Upper lobe of left lung (tissue), 6 donors: ENCODE measurements around the gene GON7. TPM values are rescaled to one million over a fixed set of nuclear protein-coding genes. Genes with fewer than 3 reads are reported as not detected.
"Not testable (repeated sequence)": the region's sequence is repeated elsewhere in the genome, so short reads cannot be mapped to it uniquely, and the experiment has no call there.

ENCODE experiments used
- ATAC-seq, 2 donors: fragments of 200-7000 bp; cut with Tn5 transposase; one replicate each; pipeline ENCODE4 v1.9.1; 2022; ENCODE audit warnings: mild to moderate bottlenecking in 2 of 2, moderate library complexity in 2 of 2; ENCODE audit not compliant: low FRiP score in 2 of 2
- DNase-seq, 2 donors: peaks; one replicate each; pipeline ENCODE4 v3.0.0-alpha.2; 2019 to 2020
- H3K27ac ChIP-seq, 4 donors: fragments of 200-600 bp; sonication (generic); one replicate each; pipeline ENCODE4 v1.5.1; 2016 to 2019
- H3K27me3 ChIP-seq, 4 donors: fragments of 200-600 bp; sonication (generic); one replicate each; pipeline ENCODE4 v1.5.1; 2017 to 2019
- H3K36me3 ChIP-seq, 4 donors: fragments of 200-600 bp; sonication (generic); one replicate each; pipeline ENCODE4 v1.5.1; 2016 to 2019
- H3K4me1 ChIP-seq, 4 donors: fragments of 200-600 bp; sonication (generic); one replicate each; pipeline ENCODE4 v1.5.1; 2018 to 2019
- H3K4me3 ChIP-seq, 4 donors: fragments of 200-600 bp; sonication (generic); one replicate each; pipeline ENCODE4 v1.5.1; 2017 to 2019; ENCODE audit warnings: mild to moderate bottlenecking in 2 of 4, moderate library complexity in 1 of 4
- H3K9me3 ChIP-seq, 4 donors: fragments of 200-600 bp; sonication (generic); one replicate each; pipeline ENCODE4 v1.5.1; 2018 to 2019
- EP300 ChIP-seq, 4 donors: sonication (generic); formaldehyde crosslinking; IDR thresholded peaks; one replicate each; pipeline ENCODE4 v1.5.1; 2017; ENCODE audit warnings: antibody characterized with exemption in 4 of 4, control low read depth in 2 of 4
- POLR2A ChIP-seq, 4 donors: fragments of 450-650 bp; IDR thresholded peaks; one replicate each; pipeline ENCODE4 v1.5.1; 2016 to 2017; ENCODE audit warnings: antibody characterized with exemption in 4 of 4, mild to moderate bottlenecking in 2 of 4
- POLR2AphosphoS5 ChIP-seq, 2 donors: sonication (generic); formaldehyde crosslinking; IDR thresholded peaks; one replicate each; pipeline ENCODE4 v1.5.1; 2017; ENCODE audit warnings: antibody characterized with exemption in 2 of 2
- WGBS, 2 donors: methylation state at CpG; one replicate each; pipeline ENCODE4 v1.1.5; 2017 to 2018; 5-methylcytosine and 5-hydroxymethylcytosine counted together
- total RNA-seq, 6 donors: library from RNA; depleted of rRNA in 4 of 6; stranded (reverse); fragments of >200 nt in 4 of 6; gene quantifications; one replicate each; pipeline versions ENCODE4 v1.1.0 to v1.2.1, GENCODE V29; 2016 to 2021
- TF ChIP-seq, protein P1 (sequence below), 6 experiments: fragments of 450-650 bp in 4 of 6; fragments of 200-600 bp in 2 of 6; sonication (generic) in 2 of 6; IDR thresholded peaks; one replicate each; pipeline ENCODE4 v1.5.1; 2016 to 2019; ENCODE audit warnings: antibody characterized with exemption in 6 of 6
- donor health status: DM: no; HTN: no; CAD: no; lungs with moderate emphysema.
- donor health status: DM: no; HTN: yes; CAD: no; lungs with severe emphysema.

The GON7 gene
- total RNA-seq, 6 donors from 2014 or later, result 7.5 to 31.1 (median 14.7) TPM

DNA sequence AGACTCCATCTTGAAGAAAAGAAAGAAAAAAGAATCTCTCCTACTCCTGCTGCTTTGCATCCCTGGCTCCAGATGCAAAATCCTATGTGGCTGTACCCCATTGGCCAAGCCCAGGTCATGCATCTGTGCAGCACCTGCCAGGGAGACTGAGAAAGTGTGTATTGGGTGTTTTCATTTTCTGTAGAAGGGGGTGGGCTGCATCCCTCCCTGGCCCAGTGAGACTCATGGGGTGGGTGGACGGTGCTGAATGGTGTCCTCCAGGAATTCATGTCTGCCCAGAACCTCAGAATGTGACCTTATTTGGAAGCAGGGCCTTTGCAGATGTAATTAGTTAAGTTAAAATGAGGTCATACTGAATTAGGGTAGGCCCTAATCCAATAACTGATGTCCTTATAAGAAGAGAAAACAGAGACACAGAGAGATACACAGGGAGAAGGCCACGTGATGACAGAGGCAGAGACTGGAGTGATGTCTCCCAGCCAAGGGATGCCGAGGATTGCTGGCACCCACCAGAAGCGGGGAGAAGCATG lies 45.4 kb downstream of the GON7 start:
- no peaks in the 10 kb centered on the region for H3K4me1 ChIP-seq
- ATAC-seq, result no peak
- no peak for DNase-seq
- TF ChIP-seq EP300 (IDR thresholded peaks at IDR 0.05) (no peak), POLR2AphosphoS5 (IDR thresholded peaks at IDR 0.05) (no peak), POLR2A (IDR thresholded peaks at IDR 0.05) (no peak)
- TF ChIP-seq, protein P1, sequence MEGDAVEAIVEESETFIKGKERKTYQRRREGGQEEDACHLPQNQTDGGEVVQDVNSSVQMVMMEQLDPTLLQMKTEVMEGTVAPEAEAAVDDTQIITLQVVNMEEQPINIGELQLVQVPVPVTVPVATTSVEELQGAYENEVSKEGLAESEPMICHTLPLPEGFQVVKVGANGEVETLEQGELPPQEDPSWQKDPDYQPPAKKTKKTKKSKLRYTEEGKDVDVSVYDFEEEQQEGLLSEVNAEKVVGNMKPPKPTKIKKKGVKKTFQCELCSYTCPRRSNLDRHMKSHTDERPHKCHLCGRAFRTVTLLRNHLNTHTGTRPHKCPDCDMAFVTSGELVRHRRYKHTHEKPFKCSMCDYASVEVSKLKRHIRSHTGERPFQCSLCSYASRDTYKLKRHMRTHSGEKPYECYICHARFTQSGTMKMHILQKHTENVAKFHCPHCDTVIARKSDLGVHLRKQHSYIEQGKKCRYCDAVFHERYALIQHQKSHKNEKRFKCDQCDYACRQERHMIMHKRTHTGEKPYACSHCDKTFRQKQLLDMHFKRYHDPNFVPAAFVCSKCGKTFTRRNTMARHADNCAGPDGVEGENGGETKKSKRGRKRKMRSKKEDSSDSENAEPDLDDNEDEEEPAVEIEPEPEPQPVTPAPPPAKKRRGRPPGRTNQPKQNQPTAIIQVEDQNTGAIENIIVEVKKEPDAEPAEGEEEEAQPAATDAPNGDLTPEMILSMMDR (IDR thresholded peaks at IDR 0.05), result no peak
- WGBS, 2 donors, result 75 to 91% methylated on average over 4 of the region's 4 CpGs
- H3K36me3 ChIP-seq, result no peaks in the 10 kb centered on the region
- no peak overlapping the region for H3K4me3 ChIP-seq
- no peaks in the 10 kb centered on the region for H3K27me3 ChIP-seq
- no peak overlapping the region for H3K27ac ChIP-seq
- H3K9me3 ChIP-seq, result no peaks in the 10 kb centered on the region

DNA sequence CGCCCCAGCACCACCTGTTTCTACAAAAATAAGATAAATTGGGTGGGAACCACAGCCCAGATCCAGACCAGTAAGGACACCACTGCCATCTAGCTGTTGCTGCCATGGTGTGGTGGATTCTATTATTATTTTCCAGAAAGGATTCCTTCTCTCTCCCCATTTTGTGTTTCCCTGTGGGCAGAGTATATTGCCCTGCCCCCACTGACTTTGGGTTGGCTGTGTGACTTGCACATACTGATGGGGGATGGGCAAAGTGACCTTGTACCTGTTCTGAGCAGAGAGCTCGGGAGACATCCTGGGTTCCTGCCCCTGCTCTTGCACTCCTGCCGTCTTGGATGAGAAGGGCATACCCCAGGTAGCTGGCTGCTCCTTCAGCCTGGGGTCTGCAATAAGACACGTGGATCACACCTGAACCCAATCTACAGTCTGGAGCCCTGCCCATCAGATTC lies 46.5 kb downstream of the GON7 start:
- H3K4me1 ChIP-seq, result no peaks in the 10 kb centered on the region
- H3K27me3 ChIP-seq, result no peaks in the 10 kb centered on the region
- ATAC-seq, result no peak
- H3K9me3 ChIP-seq, result no peaks in the 10 kb centered on the region
- WGBS, 2 donors, result 13 to 29% methylated on average over 2 to 4 of the region's 4 CpGs
- H3K36me3 ChIP-seq, result no peaks in the 10 kb centered on the region
- H3K4me3 ChIP-seq, result no peak overlapping the region
- no peak overlapping the region for H3K27ac ChIP-seq
- TF ChIP-seq POLR2AphosphoS5 (IDR thresholded peaks at IDR 0.05) (no peak), POLR2A (IDR thresholded peaks at IDR 0.05) (no peak), EP300 (IDR thresholded peaks at IDR 0.05) (no peak)
- TF ChIP-seq, protein P1 (IDR thresholded peaks at IDR 0.05), result no peak
- DNase-seq, result no peak

DNA sequence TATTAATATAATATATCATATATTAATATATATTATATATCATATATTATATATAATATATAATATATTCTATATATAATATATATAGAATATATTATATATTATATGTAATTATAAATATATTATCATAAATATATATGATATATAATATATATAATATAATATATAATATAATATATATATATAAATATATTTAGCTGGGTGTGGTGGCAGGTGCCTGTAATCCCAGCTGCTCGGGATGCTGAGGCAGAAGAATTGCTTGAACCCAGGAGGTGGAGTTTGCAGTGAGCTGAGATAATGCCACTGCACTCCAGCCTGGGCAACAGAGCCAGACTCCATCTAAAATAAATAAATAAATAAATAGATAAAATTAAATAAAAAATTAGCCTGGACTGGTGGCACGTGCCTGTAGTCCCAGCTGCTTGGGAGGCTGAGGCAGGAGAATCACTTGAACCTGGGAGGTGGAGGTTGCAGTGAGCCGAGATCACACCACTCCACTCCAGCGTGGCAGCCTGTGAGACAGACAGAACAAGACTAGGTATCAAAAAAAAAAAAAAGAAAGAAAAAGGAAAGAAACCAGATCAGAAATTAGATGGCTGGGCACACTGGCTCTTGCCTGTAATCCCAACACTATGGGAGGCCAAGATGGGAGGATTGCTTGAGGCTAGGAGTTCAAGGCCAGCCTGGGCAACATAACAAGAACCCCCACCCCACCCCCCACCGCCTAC lies 47.1 kb downstream of the GON7 start:
- not testable (repeated sequence) for H3K4me1 ChIP-seq, DNase-seq, ATAC-seq, H3K27me3 ChIP-seq, H3K27ac ChIP-seq, H3K36me3 ChIP-seq, H3K9me3 ChIP-seq, H3K4me3 ChIP-seq
- 68 to 70% methylated on average over 5 of the region's 5 CpGs for WGBS, 2 donors

DNA sequence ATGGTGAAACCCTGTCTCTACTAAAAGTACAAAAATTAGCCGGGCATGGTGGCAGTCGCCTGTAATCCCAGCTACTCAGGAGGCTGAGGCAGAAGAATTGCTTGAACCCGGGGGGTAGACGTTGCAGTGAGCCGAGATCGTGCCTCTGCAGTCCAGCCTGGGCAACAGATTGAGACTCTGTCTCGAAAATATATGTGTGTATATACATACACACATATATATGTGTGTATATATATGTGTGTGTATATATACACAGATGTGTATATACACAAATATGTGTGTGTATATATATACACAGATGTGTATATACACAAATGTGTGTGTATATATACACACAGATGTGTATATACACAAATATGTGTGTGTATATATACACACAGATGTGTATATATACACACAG lies 48.5 kb downstream of the GON7 start:
- not testable (repeated sequence) for H3K27ac ChIP-seq, ATAC-seq, H3K4me3 ChIP-seq, H3K36me3 ChIP-seq, H3K4me1 ChIP-seq, H3K9me3 ChIP-seq, DNase-seq, H3K27me3 ChIP-seq
- WGBS, 2 donors, result 89 to 94% methylated on average over 7 of the region's 7 CpGs

DNA sequence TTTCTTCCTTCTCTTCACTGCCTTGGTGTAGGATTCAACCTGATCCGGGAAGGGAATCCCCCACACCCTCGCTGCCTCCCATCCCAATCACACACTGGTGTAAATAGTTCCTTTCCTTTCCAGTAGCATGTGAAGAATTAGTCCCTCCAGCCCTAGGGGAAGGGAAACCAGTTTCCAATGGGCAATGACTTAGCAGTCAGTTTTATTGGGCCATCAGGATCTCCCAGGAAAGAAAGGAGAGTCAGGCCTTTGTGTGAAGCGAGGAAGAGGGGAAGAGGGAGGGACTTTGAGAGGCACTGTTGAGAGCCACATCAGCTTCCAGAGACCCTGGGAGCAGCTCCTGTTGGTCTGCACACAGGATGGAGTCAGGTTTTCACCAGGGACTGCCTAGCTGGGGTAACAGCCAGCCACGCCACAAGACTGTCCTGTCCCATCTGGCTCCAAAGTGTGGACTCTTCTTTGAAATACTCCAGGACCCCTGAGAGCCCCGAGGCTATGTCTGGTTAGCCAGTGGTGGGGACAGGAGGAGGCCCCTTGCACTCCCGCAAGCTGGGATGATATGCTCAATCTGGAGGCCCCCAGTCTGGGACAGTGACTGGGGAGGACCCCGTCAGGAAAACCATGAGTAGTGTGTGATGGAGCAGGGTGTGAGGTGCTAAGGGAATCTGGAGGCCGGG lies 50.0 kb downstream of the GON7 start:
- ATAC-seq (peak; percentile 19 to 37), DNase-seq (no peak)
- no peak overlapping the region for H3K27ac ChIP-seq
- H3K9me3 ChIP-seq, result no peaks in the 10 kb centered on the region
- no peak overlapping the region for H3K4me3 ChIP-seq
- TF ChIP-seq POLR2A (IDR thresholded peaks at IDR 0.05), result no peak
- TF ChIP-seq EP300 (IDR thresholded peaks at IDR 0.05), result no peak
- TF ChIP-seq, protein P1 (IDR thresholded peaks at IDR 0.05), result no peak
- no peak for TF ChIP-seq POLR2AphosphoS5 (IDR thresholded peaks at IDR 0.05)
- no peaks in the 10 kb centered on the region for H3K27me3 ChIP-seq
- H3K4me1 ChIP-seq, result no peaks in the 10 kb centered on the region
- 77 to 88% methylated on average over 8 of the region's 8 CpGs for WGBS, 2 donors
- no peaks in the 10 kb centered on the region for H3K36me3 ChIP-seq
